CD4-positive, alpha-beta T cell treated with Interleukin-2 at 100 ng/mL for 4 hours (primary cell): ENCODE results near the gene KDM5B.
"Not testable (repeated sequence)": the region's sequence is repeated elsewhere in the genome, so short reads cannot be mapped to it uniquely, and the experiment has no call there.

ENCODE experiments used
- DNase-seq: peaks from one replicate; pipeline ENCODE4 v3.0.0-alpha.2; 2020; ENCODE audit warnings: low spot score

KDM5B gene

DNA sequence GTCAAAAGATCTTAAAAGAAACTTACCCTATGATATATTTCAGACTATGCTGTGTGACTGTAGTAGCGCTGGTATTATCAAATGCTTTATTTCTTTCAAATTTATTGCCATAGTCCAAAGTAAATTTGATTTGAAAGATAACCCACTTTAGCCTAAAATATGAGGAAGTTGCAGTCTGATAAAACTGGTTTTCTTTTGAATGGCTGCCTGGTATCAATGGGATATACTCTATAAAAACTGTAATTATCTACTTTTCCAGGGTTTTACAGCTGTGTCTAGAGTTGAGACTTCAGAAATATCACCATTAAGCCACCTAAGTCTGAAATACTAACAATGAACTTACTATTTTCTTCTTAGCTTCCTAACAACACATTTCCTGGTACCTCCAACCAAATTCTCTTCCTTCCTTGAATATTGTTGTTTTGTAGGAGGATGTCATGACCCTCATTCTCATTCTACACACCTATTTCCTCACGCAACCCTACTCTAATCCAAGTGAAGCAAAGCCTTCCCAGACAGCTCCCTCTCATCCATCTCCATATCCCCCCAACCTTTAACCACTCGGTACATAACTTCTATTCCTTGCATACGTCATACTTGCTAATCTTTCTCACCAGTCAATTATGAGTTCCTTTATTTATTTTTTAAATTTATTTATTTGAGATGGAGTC, 17.0 kb downstream of the KDM5B start:
- no peak for DNase-seq

DNA sequence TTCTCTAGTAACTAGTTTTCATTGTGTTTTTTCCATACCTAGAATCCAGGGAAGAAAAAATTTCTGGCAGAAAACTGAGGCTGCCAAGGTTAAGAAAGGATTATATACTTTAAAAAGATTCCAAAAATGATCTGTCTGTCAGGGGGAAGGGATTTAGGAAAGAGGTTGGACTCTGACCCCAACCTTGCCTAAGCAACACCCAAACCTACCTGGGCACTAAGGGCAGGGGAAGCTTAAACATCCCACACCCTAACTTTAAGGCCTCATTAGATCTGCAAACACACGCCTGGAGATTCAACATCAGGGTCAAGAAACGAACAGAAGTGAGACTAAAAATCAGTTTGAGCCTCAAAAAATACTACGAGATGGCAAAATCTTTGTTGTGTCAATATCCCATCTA, 19.4 kb downstream of the KDM5B start:
- DNase-seq, result no peak

DNA sequence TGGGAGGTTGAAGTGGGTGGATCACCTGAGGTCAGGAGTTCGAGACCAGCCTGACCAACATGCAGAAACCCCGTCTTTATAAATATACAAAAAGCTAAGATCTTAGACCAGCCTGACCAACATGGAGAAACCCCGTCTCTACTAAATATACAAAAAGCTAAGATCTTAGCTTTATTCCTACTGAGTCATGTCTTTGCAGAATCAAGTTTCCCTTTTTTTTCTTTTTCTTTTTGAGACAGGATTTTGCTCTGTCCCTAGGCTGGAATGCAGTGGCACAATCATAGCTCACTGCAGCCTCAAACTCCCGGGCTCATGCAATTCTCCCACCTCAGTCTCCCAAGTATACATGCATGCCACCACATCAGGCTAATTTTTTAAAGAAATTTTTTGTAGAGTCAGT, 21.4 kb downstream of the KDM5B start:
- no peak for DNase-seq

GRCh38 chr1:202781180-202781579, 27.0 kb downstream of the KDM5B start:
- no peak for DNase-seq

GRCh38 chr1:202770135-202770534, 38.1 kb downstream of the KDM5B start:
- DNase-seq, result no peak

DNA sequence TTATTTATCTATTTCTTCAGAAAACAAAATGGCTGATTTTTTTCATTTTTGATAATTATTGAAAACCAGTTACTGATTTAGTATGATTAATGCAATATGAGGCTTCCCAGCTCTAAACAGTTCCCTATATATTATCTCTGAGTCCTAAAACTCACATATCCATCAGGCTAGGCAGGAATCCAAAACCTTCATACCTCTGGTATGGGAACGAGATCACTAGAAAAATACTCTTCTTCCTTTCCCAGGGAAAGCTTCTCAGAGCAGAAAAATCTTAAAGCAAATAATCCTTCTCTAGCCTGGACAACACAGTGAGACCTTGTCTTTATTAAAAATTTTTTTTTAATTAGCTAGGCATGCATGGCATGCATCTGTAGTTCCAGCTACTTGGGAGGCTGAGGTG, 42.5 kb downstream of the KDM5B start:
- DNase-seq, result no peak

GRCh38 chr1:202762019-202762418, 46.2 kb downstream of the KDM5B start:
- DNase-seq, result no peak

- no peak for DNase-seq
These were observed 47.6 kb downstream of the KDM5B start for GRCh38 chr1:202760589-202760988.

DNA sequence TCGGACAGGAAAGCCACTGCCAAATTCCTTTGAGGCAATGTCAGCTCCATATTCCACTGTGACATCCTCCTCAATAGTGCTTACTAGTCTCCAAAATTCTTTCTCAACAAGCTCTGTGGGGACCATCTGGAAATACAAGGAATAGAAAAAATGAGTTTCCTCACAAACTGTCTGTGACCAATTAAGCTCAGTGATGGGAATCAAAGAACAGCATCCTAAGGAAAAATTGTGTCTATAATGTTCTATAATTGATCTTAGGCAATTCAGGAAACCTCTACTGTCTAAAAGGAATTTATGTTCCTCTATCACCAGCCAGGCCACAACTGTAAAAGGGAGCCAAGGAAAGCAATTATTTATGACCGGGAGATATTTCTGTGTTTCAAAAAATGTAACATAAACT, 51.8 kb downstream of the KDM5B start:
- no peak for DNase-seq

GRCh38 chr1:202754293-202754692, 53.9 kb downstream of the KDM5B start:
- DNase-seq, result no peak

- DNase-seq, result no peak
These were observed 55.4 kb downstream of the KDM5B start for GRCh38 chr1:202752774-202753173.

GRCh38 chr1:202750761-202751160, 57.5 kb downstream of the KDM5B start:
- DNase-seq, result peak; percentile 5

- DNase-seq, result no peak
These were observed 58.2 kb downstream of the KDM5B start for GRCh38 chr1:202750024-202750423.

GRCh38 chr1:202745323-202745888, 62.8 kb downstream of the KDM5B start:
- no peak for DNase-seq

- not testable (repeated sequence) for DNase-seq
These were observed 63.5 kb downstream of the KDM5B start for GRCh38 chr1:202744770-202745169.

DNA sequence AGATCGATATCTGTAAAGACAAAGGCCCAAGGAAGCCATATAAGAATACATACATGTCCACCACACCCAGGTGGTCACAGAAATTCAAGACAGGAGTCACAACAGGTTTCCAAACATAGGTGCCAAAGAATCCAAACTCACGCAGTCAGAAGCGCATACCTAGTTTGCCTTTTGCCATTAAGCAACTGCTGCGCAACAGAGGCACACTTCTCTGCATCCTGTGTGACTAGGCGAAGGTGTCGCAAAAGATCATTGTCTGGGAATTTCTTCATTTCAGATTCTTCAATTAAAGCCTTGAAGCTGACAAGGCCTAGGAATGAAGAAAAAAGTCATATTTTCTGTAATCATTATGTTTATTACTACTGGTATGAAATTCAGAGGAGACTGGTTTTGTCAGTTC, 65.7 kb downstream of the KDM5B start:
- DNase-seq, result no peak

GRCh38 chr1:202733251-202733650, 75.0 kb downstream of the KDM5B start:
- no peak for DNase-seq

DNA sequence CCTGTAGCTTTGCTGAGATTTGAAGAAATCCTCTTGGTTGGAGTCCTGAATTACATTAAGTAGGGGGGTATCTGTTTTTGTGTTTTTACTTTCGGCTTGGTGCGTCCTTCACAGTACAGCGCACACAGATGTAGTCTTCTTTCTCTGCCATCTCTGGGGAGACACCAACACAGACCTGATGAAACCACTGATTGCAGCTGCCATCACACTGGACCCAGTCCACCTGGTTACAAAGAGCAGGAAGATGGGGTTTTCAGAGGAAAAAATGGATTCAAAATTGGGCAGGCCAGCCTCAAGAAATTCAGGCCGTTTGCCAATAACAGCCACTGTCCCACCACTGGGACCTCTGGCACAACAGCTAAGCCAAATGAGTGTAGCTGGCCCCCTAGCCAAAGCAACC, 79.3 kb downstream of the KDM5B start:
- no peak for DNase-seq

- no peak for DNase-seq
These were observed 82.7 kb downstream of the KDM5B start for GRCh38 chr1:202725526-202725925.

- DNase-seq, result no peak
These were observed 84.5 kb downstream of the KDM5B start for GRCh38 chr1:202723708-202724107.

- not testable (repeated sequence) for DNase-seq
These were observed 85.2 kb downstream of the KDM5B start for GRCh38 chr1:202723046-202723445.

DNA sequence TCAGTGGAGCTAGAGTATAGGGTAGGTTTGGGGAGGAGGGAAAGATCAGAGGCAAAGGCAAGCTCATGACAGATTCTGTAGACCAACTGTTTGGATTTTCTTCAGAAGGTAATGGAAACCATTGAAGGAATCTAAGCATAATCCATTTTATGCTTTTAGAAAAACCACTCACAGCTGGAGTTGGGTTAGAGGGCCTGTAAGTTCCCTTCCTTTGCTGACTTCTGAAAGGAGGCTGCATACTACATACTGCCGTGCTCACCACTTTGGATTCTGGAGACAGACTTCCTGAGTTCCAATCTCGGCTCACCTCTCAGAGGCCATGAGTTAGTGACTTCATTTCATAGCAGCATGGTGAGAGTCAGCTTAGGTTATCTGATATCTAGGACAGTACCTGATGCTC, 91.6 kb downstream of the KDM5B start:
- no peak for DNase-seq

GRCh38 chr1:202714202-202714601, 94.0 kb downstream of the KDM5B start:
- not testable (repeated sequence) for DNase-seq

- DNase-seq, result no peak
These were observed 95.1 kb downstream of the KDM5B start for GRCh38 chr1:202713110-202713509.
